ENCODE results near the gene ZNF787.

Gene ZNF787

DNA sequence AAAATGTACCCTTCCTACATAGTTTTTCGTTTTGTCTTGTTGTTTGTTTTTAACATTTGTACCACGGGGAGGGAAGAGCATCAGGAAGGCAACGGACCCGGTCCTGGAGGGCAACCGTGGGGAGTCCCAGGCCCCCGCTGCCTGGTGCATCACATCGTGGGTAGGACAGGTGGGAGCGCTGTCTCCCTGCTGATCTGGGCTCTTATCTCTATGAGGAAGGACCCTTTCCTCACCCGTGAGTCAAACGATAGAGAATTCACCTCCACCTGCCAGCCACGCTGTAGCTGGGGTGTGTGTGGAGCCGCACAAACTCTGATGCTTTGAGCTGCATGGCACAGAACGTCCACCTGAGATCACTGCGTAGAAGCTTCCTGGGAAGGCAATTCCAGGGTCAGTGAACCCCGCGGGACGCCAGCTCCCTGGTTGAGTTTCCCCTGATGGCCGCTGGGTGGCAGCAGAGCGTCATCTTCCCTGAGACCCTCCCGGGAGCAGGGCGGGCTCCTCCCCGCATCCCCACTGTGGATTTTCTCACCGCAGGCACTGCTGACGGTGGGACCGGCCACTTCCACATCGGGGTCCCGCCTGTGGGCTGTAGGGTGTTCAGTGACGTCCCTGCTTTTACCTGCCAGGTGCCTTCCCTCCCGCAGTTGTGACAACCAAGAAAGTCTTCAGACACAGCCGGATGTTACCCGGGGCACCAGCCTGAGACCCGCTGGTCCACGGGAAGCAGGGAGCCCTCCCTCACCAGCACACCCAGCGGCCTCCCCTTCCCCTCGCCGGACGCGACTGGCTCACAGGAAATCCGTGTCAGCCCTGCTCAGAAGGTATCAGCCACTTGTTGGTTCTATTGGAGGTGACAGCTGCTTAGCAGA is 54.7 kb downstream of the ZNF787 start:
- TF ChIP-seq, protein P1, sequence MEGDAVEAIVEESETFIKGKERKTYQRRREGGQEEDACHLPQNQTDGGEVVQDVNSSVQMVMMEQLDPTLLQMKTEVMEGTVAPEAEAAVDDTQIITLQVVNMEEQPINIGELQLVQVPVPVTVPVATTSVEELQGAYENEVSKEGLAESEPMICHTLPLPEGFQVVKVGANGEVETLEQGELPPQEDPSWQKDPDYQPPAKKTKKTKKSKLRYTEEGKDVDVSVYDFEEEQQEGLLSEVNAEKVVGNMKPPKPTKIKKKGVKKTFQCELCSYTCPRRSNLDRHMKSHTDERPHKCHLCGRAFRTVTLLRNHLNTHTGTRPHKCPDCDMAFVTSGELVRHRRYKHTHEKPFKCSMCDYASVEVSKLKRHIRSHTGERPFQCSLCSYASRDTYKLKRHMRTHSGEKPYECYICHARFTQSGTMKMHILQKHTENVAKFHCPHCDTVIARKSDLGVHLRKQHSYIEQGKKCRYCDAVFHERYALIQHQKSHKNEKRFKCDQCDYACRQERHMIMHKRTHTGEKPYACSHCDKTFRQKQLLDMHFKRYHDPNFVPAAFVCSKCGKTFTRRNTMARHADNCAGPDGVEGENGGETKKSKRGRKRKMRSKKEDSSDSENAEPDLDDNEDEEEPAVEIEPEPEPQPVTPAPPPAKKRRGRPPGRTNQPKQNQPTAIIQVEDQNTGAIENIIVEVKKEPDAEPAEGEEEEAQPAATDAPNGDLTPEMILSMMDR (IDR thresholded peaks at IDR 0.05; ENCODE audit: low read depth, low read length, missing control alignments): peak; percentile 89
- DNase-seq (ENCODE audit: extremely low read depth, low read depth): no peak
- no peak overlapping the region for H3K4me3 ChIP-seq (replicated peaks; ENCODE audit: low read depth, low read length)

DNA sequence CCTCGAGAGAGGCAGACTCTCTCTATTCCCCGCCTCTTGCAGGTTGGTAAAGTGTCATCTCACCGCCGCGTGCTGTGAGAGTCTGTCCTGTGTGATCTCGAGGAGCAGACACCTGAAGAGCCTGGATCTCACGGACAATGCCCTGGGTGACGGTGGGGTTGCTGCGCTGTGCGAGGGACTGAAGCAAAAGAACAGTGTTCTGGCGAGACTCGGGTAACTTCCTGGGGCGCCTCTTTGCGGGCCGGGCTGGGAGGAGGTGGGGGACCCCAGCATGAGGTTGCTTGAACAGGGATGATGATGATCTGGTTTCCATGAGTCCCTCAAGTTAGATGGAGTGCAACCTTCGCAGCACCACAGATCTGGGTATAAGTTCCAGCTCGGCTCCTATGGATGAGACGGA is 67.5 kb downstream of the ZNF787 start:
- TF ChIP-seq, protein P1 (IDR thresholded peaks at IDR 0.05; ENCODE audit: low read depth, low read length, missing control alignments): no peak
- H3K4me3 ChIP-seq (replicated peaks; ENCODE audit: low read depth, low read length): no peak overlapping the region
- no peak for DNase-seq (ENCODE audit: extremely low read depth, low read depth)

All from HFF-Myc (cell line).